ENCODE results near the gene APMAP.

DNA sequence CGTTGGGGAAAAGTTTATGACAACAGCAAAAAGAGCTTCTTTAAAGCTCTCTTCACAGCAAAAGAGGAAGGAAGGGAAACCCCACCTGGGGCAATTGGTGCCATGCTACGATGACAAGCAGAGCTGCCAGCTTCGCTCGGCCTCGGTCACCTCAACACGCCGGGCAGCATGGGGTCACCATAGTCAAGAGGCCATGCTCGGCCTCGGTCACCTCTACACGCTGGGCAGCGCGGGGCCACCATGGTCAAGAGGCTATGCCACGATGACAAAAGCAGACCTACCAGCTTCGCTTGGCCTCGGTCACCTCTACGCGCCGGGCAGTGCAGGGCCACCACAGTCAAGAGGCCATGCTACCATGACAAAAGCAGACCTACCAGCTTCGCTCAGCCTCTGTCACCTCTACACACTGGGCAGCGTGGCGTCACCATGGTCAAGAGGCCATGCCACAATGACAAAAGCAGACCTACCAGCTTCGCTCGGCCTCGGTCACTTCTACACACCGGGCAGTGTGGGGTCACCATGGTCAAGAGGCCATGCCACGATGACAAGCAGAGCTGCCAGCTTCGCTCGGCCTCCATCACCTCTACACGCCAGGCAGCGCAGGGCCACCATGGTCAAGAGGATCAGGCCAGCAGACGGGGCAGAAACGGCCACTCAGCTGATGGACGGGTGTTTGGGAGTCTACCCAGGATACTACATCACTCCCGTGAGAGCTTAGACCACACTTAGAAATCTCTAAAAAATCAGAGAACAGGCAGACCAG lies 12.1 kb downstream of the APMAP start:
- TF ChIP-seq, protein P1, sequence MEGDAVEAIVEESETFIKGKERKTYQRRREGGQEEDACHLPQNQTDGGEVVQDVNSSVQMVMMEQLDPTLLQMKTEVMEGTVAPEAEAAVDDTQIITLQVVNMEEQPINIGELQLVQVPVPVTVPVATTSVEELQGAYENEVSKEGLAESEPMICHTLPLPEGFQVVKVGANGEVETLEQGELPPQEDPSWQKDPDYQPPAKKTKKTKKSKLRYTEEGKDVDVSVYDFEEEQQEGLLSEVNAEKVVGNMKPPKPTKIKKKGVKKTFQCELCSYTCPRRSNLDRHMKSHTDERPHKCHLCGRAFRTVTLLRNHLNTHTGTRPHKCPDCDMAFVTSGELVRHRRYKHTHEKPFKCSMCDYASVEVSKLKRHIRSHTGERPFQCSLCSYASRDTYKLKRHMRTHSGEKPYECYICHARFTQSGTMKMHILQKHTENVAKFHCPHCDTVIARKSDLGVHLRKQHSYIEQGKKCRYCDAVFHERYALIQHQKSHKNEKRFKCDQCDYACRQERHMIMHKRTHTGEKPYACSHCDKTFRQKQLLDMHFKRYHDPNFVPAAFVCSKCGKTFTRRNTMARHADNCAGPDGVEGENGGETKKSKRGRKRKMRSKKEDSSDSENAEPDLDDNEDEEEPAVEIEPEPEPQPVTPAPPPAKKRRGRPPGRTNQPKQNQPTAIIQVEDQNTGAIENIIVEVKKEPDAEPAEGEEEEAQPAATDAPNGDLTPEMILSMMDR (IDR thresholded peaks at IDR 0.05 in 2 of 3, conservative IDR thresholded peaks at IDR 0.05 in 1 of 3; ENCODE audit: insufficient read depth in 2 of 3, low read depth in 1 of 3, low read length in 3 of 3), result no peak
- no peak for TF ChIP-seq CBFA2T3 (IDR thresholded peaks at IDR 0.05)
- TF ChIP-seq SP1 (CRISPR knock-in tag; IDR thresholded peaks at IDR 0.05), result no peak
- TF ChIP-seq, protein P2, sequence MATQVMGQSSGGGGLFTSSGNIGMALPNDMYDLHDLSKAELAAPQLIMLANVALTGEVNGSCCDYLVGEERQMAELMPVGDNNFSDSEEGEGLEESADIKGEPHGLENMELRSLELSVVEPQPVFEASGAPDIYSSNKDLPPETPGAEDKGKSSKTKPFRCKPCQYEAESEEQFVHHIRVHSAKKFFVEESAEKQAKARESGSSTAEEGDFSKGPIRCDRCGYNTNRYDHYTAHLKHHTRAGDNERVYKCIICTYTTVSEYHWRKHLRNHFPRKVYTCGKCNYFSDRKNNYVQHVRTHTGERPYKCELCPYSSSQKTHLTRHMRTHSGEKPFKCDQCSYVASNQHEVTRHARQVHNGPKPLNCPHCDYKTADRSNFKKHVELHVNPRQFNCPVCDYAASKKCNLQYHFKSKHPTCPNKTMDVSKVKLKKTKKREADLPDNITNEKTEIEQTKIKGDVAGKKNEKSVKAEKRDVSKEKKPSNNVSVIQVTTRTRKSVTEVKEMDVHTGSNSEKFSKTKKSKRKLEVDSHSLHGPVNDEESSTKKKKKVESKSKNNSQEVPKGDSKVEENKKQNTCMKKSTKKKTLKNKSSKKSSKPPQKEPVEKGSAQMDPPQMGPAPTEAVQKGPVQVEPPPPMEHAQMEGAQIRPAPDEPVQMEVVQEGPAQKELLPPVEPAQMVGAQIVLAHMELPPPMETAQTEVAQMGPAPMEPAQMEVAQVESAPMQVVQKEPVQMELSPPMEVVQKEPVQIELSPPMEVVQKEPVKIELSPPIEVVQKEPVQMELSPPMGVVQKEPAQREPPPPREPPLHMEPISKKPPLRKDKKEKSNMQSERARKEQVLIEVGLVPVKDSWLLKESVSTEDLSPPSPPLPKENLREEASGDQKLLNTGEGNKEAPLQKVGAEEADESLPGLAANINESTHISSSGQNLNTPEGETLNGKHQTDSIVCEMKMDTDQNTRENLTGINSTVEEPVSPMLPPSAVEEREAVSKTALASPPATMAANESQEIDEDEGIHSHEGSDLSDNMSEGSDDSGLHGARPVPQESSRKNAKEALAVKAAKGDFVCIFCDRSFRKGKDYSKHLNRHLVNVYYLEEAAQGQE (IDR thresholded peaks at IDR 0.05; ENCODE audit: borderline replicate concordance), result no peak
- TF ChIP-seq, protein P2 (CRISPR knock-in tag; IDR thresholded peaks at IDR 0.05; ENCODE audit: low read depth), result no peak
- TF ChIP-seq ZKSCAN1 (IDR thresholded peaks at IDR 0.05; ENCODE audit: low read depth, low read length), result no peak
- TF ChIP-seq ASH1L (IDR thresholded peaks at IDR 0.05; ENCODE audit: borderline replicate concordance, low read depth, partially characterized antibody), result no peak
- TF ChIP-seq EP400 (IDR thresholded peaks at IDR 0.05), result no peak
- TF ChIP-seq, protein P3, sequence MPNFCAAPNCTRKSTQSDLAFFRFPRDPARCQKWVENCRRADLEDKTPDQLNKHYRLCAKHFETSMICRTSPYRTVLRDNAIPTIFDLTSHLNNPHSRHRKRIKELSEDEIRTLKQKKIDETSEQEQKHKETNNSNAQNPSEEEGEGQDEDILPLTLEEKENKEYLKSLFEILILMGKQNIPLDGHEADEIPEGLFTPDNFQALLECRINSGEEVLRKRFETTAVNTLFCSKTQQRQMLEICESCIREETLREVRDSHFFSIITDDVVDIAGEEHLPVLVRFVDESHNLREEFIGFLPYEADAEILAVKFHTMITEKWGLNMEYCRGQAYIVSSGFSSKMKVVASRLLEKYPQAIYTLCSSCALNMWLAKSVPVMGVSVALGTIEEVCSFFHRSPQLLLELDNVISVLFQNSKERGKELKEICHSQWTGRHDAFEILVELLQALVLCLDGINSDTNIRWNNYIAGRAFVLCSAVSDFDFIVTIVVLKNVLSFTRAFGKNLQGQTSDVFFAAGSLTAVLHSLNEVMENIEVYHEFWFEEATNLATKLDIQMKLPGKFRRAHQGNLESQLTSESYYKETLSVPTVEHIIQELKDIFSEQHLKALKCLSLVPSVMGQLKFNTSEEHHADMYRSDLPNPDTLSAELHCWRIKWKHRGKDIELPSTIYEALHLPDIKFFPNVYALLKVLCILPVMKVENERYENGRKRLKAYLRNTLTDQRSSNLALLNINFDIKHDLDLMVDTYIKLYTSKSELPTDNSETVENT (CRISPR knock-in tag; IDR thresholded peaks at IDR 0.05), result no peak
- TF ChIP-seq TAF15 (IDR thresholded peaks at IDR 0.05; ENCODE audit: low read depth, low read length), result no peak
- TF ChIP-seq ZSCAN29 (IDR thresholded peaks at IDR 0.05), result no peak
- no peak for TF ChIP-seq SIRT6 (IDR thresholded peaks at IDR 0.05; ENCODE audit: low read depth, low read length)

All from K562 (cell line).